Upper lobe of left lung (tissue), 6 donors: Measurements from ENCODE around the gene RSPRY1. TPM values are rescaled to one million over a fixed set of nuclear protein-coding genes. Genes with fewer than 3 reads are reported as not detected.

Experiments
- ATAC-seq, 2 donors: fragments of 200-7000 bp; cut with Tn5 transposase; one replicate each; pipeline ENCODE4 v1.9.1; 2022; ENCODE audit warnings: mild to moderate bottlenecking in 2 of 2, moderate library complexity in 2 of 2; ENCODE audit not compliant: low FRiP score in 2 of 2
- DNase-seq, 2 donors: peaks; one replicate each; pipeline ENCODE4 v3.0.0-alpha.2; 2019 to 2020
- H3K27ac ChIP-seq, 4 donors: fragments of 200-600 bp; sonication (generic); one replicate each; pipeline ENCODE4 v1.5.1; 2016 to 2019
- H3K27me3 ChIP-seq, 4 donors: fragments of 200-600 bp; sonication (generic); one replicate each; pipeline ENCODE4 v1.5.1; 2017 to 2019
- H3K36me3 ChIP-seq, 4 donors: fragments of 200-600 bp; sonication (generic); one replicate each; pipeline ENCODE4 v1.5.1; 2016 to 2019
- H3K4me1 ChIP-seq, 4 donors: fragments of 200-600 bp; sonication (generic); one replicate each; pipeline ENCODE4 v1.5.1; 2018 to 2019
- H3K4me3 ChIP-seq, 4 donors: fragments of 200-600 bp; sonication (generic); one replicate each; pipeline ENCODE4 v1.5.1; 2017 to 2019; ENCODE audit warnings: mild to moderate bottlenecking in 2 of 4, moderate library complexity in 1 of 4
- H3K9me3 ChIP-seq, 4 donors: fragments of 200-600 bp; sonication (generic); one replicate each; pipeline ENCODE4 v1.5.1; 2018 to 2019
- EP300 ChIP-seq, 4 donors: sonication (generic); formaldehyde crosslinking; IDR thresholded peaks; one replicate each; pipeline ENCODE4 v1.5.1; 2017; ENCODE audit warnings: antibody characterized with exemption in 4 of 4, control low read depth in 2 of 4
- POLR2A ChIP-seq, 4 donors: fragments of 450-650 bp; IDR thresholded peaks; one replicate each; pipeline ENCODE4 v1.5.1; 2016 to 2017; ENCODE audit warnings: antibody characterized with exemption in 4 of 4, mild to moderate bottlenecking in 2 of 4
- POLR2AphosphoS5 ChIP-seq, 2 donors: sonication (generic); formaldehyde crosslinking; IDR thresholded peaks; one replicate each; pipeline ENCODE4 v1.5.1; 2017; ENCODE audit warnings: antibody characterized with exemption in 2 of 2
- WGBS, 2 donors: methylation state at CpG; one replicate each; pipeline ENCODE4 v1.1.5; 2017 to 2018; 5-methylcytosine and 5-hydroxymethylcytosine counted together
- total RNA-seq, 6 donors: library from RNA; depleted of rRNA in 4 of 6; stranded (reverse); fragments of >200 nt in 4 of 6; gene quantifications; one replicate each; pipeline versions ENCODE4 v1.1.0 to v1.2.1, GENCODE V29; 2016 to 2021
- TF ChIP-seq, protein P1 (sequence below), 6 experiments: fragments of 450-650 bp in 4 of 6; fragments of 200-600 bp in 2 of 6; sonication (generic) in 2 of 6; IDR thresholded peaks; one replicate each; pipeline ENCODE4 v1.5.1; 2016 to 2019; ENCODE audit warnings: antibody characterized with exemption in 6 of 6
- donor health status: DM: no; HTN: no; CAD: no; lungs with moderate emphysema.
- donor health status: DM: no; HTN: yes; CAD: no; lungs with severe emphysema.

The RSPRY1 gene
- total RNA-seq, 6 donors from 2014 or later: 26.9 to 102 (median 30.3) TPM

DNA sequence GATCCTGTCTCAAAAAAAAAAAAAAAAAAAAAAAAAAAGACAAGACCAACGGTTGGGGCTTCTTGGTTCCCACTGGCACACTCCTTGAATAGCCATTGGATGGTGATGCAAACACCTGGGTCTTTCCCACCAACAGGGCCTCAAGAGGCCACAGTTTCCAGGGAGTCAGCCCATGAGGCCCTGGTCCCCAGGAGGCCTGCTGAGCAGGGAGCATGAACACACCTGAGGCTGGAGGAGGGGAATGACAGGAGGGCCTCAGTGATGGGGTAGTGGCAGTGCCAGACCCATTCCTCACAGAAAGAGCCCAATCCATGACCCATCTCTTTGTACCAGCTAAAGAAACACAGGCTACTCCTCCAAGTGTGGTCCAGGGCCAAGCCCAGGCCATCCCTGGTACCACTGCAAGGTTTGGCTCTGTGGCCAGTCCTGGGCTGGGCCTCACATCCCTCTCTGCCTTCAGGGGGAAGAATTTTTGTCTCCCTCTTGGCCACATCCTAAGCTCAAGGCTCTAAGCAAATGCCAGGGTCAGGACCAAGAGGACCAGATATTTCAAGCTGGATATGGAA is 72.9 kb downstream of the RSPRY1 start:
- Histone ChIP-seq H3K4me3 (no peak overlapping the region), H3K4me1 (peaks cover 14 to 32% (median 27%) of the 10 kb centered on the region in 4 donors), H3K36me3 (peaks cover 14 to 41% (median 32%) of the 10 kb centered on the region in 4 donors), H3K9me3 (no peaks in the 10 kb centered on the region), H3K27ac (peak overlapping the region in 3 of 4 donors; percentile 36 to 89 (median 79)), H3K27me3 (no peaks in the 10 kb centered on the region)
- DNase-seq: peak in 1 of 2 donors; percentile 15
- no peak for ATAC-seq
- TF ChIP-seq EP300 (IDR thresholded peaks at IDR 0.05): no peak
- TF ChIP-seq POLR2AphosphoS5 (IDR thresholded peaks at IDR 0.05): no peak
- TF ChIP-seq, protein P1, sequence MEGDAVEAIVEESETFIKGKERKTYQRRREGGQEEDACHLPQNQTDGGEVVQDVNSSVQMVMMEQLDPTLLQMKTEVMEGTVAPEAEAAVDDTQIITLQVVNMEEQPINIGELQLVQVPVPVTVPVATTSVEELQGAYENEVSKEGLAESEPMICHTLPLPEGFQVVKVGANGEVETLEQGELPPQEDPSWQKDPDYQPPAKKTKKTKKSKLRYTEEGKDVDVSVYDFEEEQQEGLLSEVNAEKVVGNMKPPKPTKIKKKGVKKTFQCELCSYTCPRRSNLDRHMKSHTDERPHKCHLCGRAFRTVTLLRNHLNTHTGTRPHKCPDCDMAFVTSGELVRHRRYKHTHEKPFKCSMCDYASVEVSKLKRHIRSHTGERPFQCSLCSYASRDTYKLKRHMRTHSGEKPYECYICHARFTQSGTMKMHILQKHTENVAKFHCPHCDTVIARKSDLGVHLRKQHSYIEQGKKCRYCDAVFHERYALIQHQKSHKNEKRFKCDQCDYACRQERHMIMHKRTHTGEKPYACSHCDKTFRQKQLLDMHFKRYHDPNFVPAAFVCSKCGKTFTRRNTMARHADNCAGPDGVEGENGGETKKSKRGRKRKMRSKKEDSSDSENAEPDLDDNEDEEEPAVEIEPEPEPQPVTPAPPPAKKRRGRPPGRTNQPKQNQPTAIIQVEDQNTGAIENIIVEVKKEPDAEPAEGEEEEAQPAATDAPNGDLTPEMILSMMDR (IDR thresholded peaks at IDR 0.05): no peak
- TF ChIP-seq POLR2A (IDR thresholded peaks at IDR 0.05): no peak
- 89 to 94% methylated on average over 1 of the region's 1 CpG for WGBS, 2 donors

DNA sequence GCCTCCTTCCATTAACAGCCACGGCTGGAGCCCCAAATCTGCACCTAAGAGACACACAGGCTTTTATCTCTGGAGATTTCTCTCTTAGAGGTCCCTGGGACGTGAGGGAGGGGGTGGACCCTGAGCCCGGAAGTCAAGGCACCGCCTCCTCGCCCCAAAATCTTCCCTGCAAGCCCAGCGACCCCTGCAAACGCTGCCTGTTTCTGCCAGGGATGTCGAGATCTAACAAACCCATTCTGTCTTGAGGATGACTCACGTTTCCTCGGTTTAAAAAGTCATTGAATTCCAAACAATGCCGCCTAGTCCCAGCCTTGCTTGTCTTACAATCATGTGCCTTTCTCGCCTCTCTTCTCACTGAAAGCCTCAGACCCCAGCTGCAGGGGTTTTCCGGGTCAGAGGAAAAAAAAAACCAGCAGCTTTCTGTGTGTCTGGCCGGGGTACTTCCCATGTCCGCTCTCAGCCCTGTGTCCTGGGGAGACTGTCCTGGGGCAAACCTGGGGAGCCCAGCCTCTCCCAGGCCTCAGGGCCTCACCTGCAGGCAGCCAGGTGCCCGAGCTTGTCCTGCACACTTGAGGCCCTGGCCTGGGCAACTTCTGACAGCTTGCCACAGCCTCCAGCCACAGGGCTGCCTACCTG is 74.3 kb downstream of the RSPRY1 start:
- H3K27ac ChIP-seq: peak overlapping the region; percentile 68 to 89 (median 78)
- DNase-seq: peak; percentile 20 to 38
- no peaks in the 10 kb centered on the region for H3K9me3 ChIP-seq
- no peak for ATAC-seq
- 22 to 43% methylated on average over 12 to 16 of the region's 16 CpGs for WGBS, 2 donors
- H3K4me1 ChIP-seq: peaks cover 18 to 46% (median 41%) of the 10 kb centered on the region in 4 donors
- peaks cover 14 to 34% (median 23%) of the 10 kb centered on the region in 4 donors for H3K36me3 ChIP-seq
- H3K27me3 ChIP-seq: no peaks in the 10 kb centered on the region
- no peak overlapping the region for H3K4me3 ChIP-seq
- TF ChIP-seq EP300 (IDR thresholded peaks at IDR 0.05) (no peak), POLR2A (IDR thresholded peaks at IDR 0.05) (no peak), POLR2AphosphoS5 (IDR thresholded peaks at IDR 0.05) (no peak)
- TF ChIP-seq, protein P1 (IDR thresholded peaks at IDR 0.05): no peak

DNA sequence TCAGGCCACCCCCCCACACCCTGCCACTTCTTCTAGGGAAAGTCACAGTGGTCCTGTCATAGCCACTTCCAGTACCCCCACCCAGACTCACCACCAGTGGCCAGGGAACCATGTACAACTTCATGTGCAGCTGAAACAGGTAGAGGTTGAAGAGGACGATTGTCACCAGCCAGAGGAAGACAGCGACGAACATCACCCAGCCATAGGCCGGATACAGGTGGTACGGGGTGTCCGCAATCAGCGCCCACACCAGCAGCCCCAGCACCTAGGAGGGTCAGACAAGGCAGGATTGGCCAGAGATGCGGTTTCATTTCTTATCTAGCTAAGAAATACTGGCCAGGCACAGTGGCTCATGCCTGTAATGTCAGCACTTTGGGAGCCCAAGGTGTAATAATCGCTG is 75.7 kb downstream of the RSPRY1 start:
- TF ChIP-seq EP300 (IDR thresholded peaks at IDR 0.05) (no peak), POLR2A (IDR thresholded peaks at IDR 0.05) (no peak), POLR2AphosphoS5 (IDR thresholded peaks at IDR 0.05) (no peak)
- TF ChIP-seq, protein P1 (IDR thresholded peaks at IDR 0.05): no peak
- H3K4me1 ChIP-seq: peaks cover 24 to 60% (median 54%) of the 10 kb centered on the region in 4 donors
- WGBS, 2 donors: 95 to 98% methylated on average over 8 to 9 of the region's 9 CpGs

DNA sequence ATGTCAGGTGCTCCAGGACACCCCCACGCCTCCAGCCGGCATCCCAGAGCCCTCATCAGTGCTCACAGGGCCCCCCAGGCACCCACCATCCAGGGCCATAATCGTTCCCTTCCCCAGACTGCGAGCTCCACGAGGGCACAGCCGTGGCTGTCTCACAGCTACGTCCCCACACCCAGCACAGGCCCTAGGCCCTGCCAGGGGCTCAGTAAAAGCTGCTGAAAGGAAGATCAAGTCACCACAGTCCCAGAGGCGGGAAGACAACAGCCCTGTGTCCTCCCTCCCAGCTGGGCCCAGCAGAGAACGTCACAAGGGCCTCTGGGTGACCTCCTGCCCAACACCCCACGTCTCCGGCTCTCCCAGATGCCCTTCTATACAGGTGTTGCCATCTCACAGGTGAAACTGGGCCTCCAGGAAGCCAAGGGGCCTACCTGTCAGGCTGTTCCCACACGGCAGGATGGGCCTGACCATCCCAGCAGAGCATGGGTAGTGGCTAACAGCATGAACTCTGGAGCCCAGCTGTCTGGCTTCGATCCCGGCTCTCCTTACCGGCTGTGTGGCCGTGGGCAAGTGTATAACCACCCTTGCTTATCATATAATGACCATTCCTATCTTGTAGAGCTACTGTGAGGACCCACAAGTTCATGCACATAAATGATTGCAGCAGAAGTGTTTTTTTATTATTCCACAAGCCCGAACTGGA is 76.9 kb downstream of the RSPRY1 start:
- TF ChIP-seq, protein P1 (IDR thresholded peaks at IDR 0.05): no peak
- no peak for TF ChIP-seq POLR2A (IDR thresholded peaks at IDR 0.05)
- no peak for TF ChIP-seq POLR2AphosphoS5 (IDR thresholded peaks at IDR 0.05)
- TF ChIP-seq EP300 (IDR thresholded peaks at IDR 0.05): no peak
- Histone ChIP-seq H3K27me3 (no peaks in the 10 kb centered on the region), H3K4me1 (peaks cover 28 to 70% (median 65%) of the 10 kb centered on the region in 4 donors), H3K27ac (peak overlapping the region; percentile 74 to 93 (median 88)), H3K9me3 (no peaks in the 10 kb centered on the region), H3K36me3 (peaks cover 0 to 9% (median 1%) of the 10 kb centered on the region in 4 donors), H3K4me3 (no peak overlapping the region)
- peak; percentile 21 to 50 for DNase-seq
- no peak for ATAC-seq
- 82 to 84% methylated on average over 11 to 17 of the region's 17 CpGs for WGBS, 2 donors

More for the DNA sequence above, 75.7 kb downstream of the RSPRY1 start:
- ATAC-seq (no peak), DNase-seq (peak in 1 of 2 donors; percentile 10)
- Histone ChIP-seq H3K4me3 (no peak overlapping the region), H3K27me3 (no peaks in the 10 kb centered on the region), H3K27ac (peak overlapping the region; percentile 68 to 89 (median 78)), H3K9me3 (no peaks in the 10 kb centered on the region), H3K36me3 (peaks cover 5 to 20% (median 10%) of the 10 kb centered on the region in 4 donors)
